H1 (cell line): ENCODE measurements around the gene MYH6. TPM values are rescaled to one million over a fixed set of nuclear protein-coding genes. Genes with fewer than 3 reads are reported as not detected.

Experiments
- CTCF ChIA-PET: fragments of 300-600 bp; sonication (Branson Sonifier 250); formaldehyde crosslinking; loops from one replicate; lab custom pipeline; 2021; ENCODE audit not compliant: partially characterized antibody; lab: Charles Lee
- POLR2A ChIA-PET: fragments of 300-600 bp; sonication (Branson Sonifier 250); formaldehyde crosslinking; loops from one replicate; lab custom pipeline; 2021; ENCODE audit warnings: inconsistent platforms; ENCODE audit not compliant: partially characterized antibody; lab: Charles Lee
- DNase-seq, 2 experiments: peaks; one replicate each; pipeline versions ENCODE4 v3.0.0 to v3.0.0-alpha.2; 2010 to 2022; ENCODE audit warnings: low spot score in 2 of 2, low read depth in 1 of 2, mixed read lengths in 1 of 2
- FAIRE-seq: peaks from 2 replicates; lab custom pipeline; 2011; peaks lifted over from hg19 to GRCh38; lab: Jason Lieb, UNC
- H2AFZ ChIP-seq: 2 replicates; pipeline ENCODE4 v1.8.1; 2012; ENCODE audit warnings: low read length, inconsistent platforms
- H2AK5ac ChIP-seq: 2 replicates; pipeline ENCODE4 v1.6.1; 2013; ENCODE audit warnings: low read depth, low read length
- H2BK120ac ChIP-seq: replicated peaks from 2 replicates; pipeline ENCODE3; 2013; ENCODE audit warnings: low read depth, low read length, inconsistent platforms
- H2BK12ac ChIP-seq: 2 replicates; pipeline ENCODE4 v1.6.1; 2013; ENCODE audit warnings: low read depth, low read length
- H2BK15ac ChIP-seq: 2 replicates; pipeline ENCODE4 v1.6.1; 2013; ENCODE audit warnings: low read length
- H2BK20ac ChIP-seq: 2 replicates; pipeline ENCODE4 v1.6.1; 2013; ENCODE audit warnings: low read length
- H2BK5ac ChIP-seq: 2 replicates; pipeline ENCODE4 v1.6.1; 2013; ENCODE audit warnings: low read depth, low read length
- H3K14ac ChIP-seq: 2 replicates; pipeline ENCODE4 v1.6.1; 2013; ENCODE audit warnings: inconsistent platforms; ENCODE audit not compliant: insufficient read length
- H3K18ac ChIP-seq: 2 replicates; pipeline ENCODE4 v1.6.1; 2013; ENCODE audit warnings: low read length; ENCODE audit errors: extremely low read depth
- H3K23ac ChIP-seq: 2 replicates; pipeline ENCODE4 v1.6.1; 2013; ENCODE audit warnings: inconsistent platforms; ENCODE audit not compliant: insufficient read length
- H3K23me2 ChIP-seq: 2 replicates; pipeline ENCODE4 v1.6.1; 2013; ENCODE audit warnings: low read depth, low read length
- H3K27ac ChIP-seq: 2 replicates; pipeline ENCODE4 v1.6.1; 2011; ENCODE audit warnings: low read depth, low read length, inconsistent platforms
- H3K27me3 ChIP-seq, 4 experiments: replicated peaks in 1 of 4; 1 replicate in 1 of 4; 2 replicates in 3 of 4; pipeline versions ENCODE4 v1.6.1 to v1.8.1; 2011 to 2013; ENCODE audit warnings: low read length in 3 of 4, mild to moderate bottlenecking in 3 of 4, inconsistent platforms in 2 of 4, mixed read lengths in 2 of 4, moderate library complexity in 1 of 4; ENCODE audit not compliant: control insufficient read depth in 3 of 4, insufficient read depth in 3 of 4; ENCODE audit errors: extremely low read depth in 1 of 4
- H3K36me3 ChIP-seq, 4 experiments: 2 replicates each; pipeline versions ENCODE4 v1.6.1 to v1.8.1; 2011 to 2013; ENCODE audit warnings: mild to moderate bottlenecking in 4 of 4, low read length in 3 of 4, moderate library complexity in 2 of 4, control low read depth in 1 of 4, inconsistent platforms in 1 of 4; ENCODE audit not compliant: insufficient read depth in 4 of 4, control insufficient read depth in 2 of 4
- H3K4ac ChIP-seq: replicated peaks from 2 replicates; pipeline ENCODE3; 2013; ENCODE audit warnings: low read length, low read depth, mixed read lengths, inconsistent platforms; ENCODE audit not compliant: insufficient read length
- H3K4me1 ChIP-seq, 4 experiments: replicated peaks in 1 of 4; 1 replicate in 1 of 4; 2 replicates in 3 of 4; pipeline versions ENCODE4 v1.6.1 to v1.8.1; 2011 to 2013; ENCODE audit warnings: low read length in 3 of 4, inconsistent platforms in 2 of 4, mixed read lengths in 1 of 4; ENCODE audit not compliant: insufficient read depth in 4 of 4, control insufficient read depth in 3 of 4
- H3K4me2 ChIP-seq, 2 experiments: 2 replicates each; pipeline versions ENCODE4 v1.6.1 to v1.8.1; 2011 to 2013; ENCODE audit warnings: low read depth in 2 of 2, low read length in 2 of 2, control low read depth in 1 of 2, inconsistent platforms in 1 of 2, mild to moderate bottlenecking in 1 of 2; ENCODE audit not compliant: insufficient read depth in 1 of 2
- H3K4me3 ChIP-seq, 4 experiments: fragments of 200-600, 300-600 bp in 1 of 4; sonication (generic), shearing (Covaris generic), sonication (Bioruptor Twin) in 1 of 4; 2 replicates each; pipeline versions ENCODE4 v1.5.1 to v1.8.1; 2011 to 2016; ENCODE audit warnings: low read length in 4 of 4, low read depth in 3 of 4, control low read depth in 2 of 4, inconsistent platforms in 2 of 4, mild to moderate bottlenecking in 2 of 4, mixed read lengths in 1 of 4, moderate library complexity in 1 of 4; ENCODE audit not compliant: insufficient read depth in 2 of 4; ENCODE audit errors: extremely low read depth in 1 of 4
- H3K56ac ChIP-seq: replicated peaks from 2 replicates; pipeline ENCODE3; 2013; ENCODE audit warnings: low read depth, mild to moderate bottlenecking, mixed read lengths, low read length, inconsistent platforms; ENCODE audit not compliant: insufficient read length
- H3K79me1 ChIP-seq: 2 replicates; pipeline ENCODE4 v1.6.1; 2013; ENCODE audit warnings: low read depth, low read length, control low read depth
- H3K79me2 ChIP-seq, 2 experiments: 2 replicates each; pipeline versions ENCODE4 v1.6.1 to v1.8.1; 2012 to 2013; ENCODE audit warnings: low read length in 2 of 2, mild to moderate bottlenecking in 2 of 2, inconsistent platforms in 1 of 2; ENCODE audit not compliant: insufficient read depth in 2 of 2, control insufficient read depth in 1 of 2
- H3K9ac ChIP-seq, 4 experiments: replicated peaks in 1 of 4; 1 replicate in 1 of 4; 2 replicates in 3 of 4; pipeline versions ENCODE4 v1.6.1 to v1.8.1; 2011 to 2013; ENCODE audit warnings: low read depth in 3 of 4, low read length in 3 of 4, control low read depth in 2 of 4, mild to moderate bottlenecking in 2 of 4, moderate library complexity in 2 of 4, inconsistent platforms in 1 of 4; ENCODE audit errors: extremely low read depth in 1 of 4
- H3K9me3 ChIP-seq, 2 experiments: 2 replicates each; pipeline versions ENCODE4 v1.6.1 to v1.8.1; 2012 to 2013; ENCODE audit warnings: mild to moderate bottlenecking in 2 of 2, moderate library complexity in 2 of 2, control low read depth in 1 of 2, inconsistent platforms in 1 of 2, low read depth in 1 of 2, low read length in 1 of 2, mixed read lengths in 1 of 2; ENCODE audit not compliant: insufficient read depth in 2 of 2
- H4K20me1 ChIP-seq, 2 experiments: replicated peaks in 1 of 2; 2 replicates each; pipeline versions ENCODE3 to v1.8.1; 2011 to 2013; ENCODE audit warnings: inconsistent platforms in 2 of 2, low read length in 2 of 2, mild to moderate bottlenecking in 1 of 2; ENCODE audit not compliant: insufficient read depth in 2 of 2, control insufficient read depth in 1 of 2
- H4K5ac ChIP-seq: 2 replicates; pipeline ENCODE4 v1.6.1; 2013; ENCODE audit warnings: low read length, low read depth, mixed read lengths, inconsistent platforms; ENCODE audit not compliant: insufficient read length
- H4K8ac ChIP-seq: 2 replicates; pipeline ENCODE4 v1.8.0; 2013; ENCODE audit warnings: mild to moderate bottlenecking, moderate library complexity, low read length, inconsistent platforms; ENCODE audit not compliant: insufficient read depth; ENCODE audit errors: extremely low read depth
- H4K91ac ChIP-seq: replicated peaks from 2 replicates; pipeline ENCODE3; 2013; ENCODE audit warnings: low read length, mixed read lengths, inconsistent platforms; ENCODE audit not compliant: insufficient read length
- CBX8 ChIP-seq: fragments of 300-800, 300-1000 bp; sonication (generic); IDR thresholded peaks from 2 replicates; pipeline ENCODE4 v1.7.1; 2016; ENCODE audit warnings: low read depth, low read length, borderline replicate concordance
- HDAC2 ChIP-seq, 2 experiments: fragments of 300-600 bp in 1 of 2; sonication (generic) in 1 of 2; IDR thresholded peaks; 2 replicates each; pipeline ENCODE4 v1.6.1; 2011 to 2012; ENCODE audit warnings: low read depth in 2 of 2, low read length in 2 of 2, mild to moderate bottlenecking in 2 of 2, moderate library complexity in 2 of 2, borderline replicate concordance in 1 of 2, inconsistent platforms in 1 of 2
- NRF1 ChIP-seq: IDR thresholded peaks from 2 replicates; pipeline ENCODE4 v1.6.1; 2011; ENCODE audit warnings: mild to moderate bottlenecking, low read depth, low read length, improper control_type of control experiment
- SIRT6 ChIP-seq: IDR thresholded peaks from one replicate; pipeline ENCODE4 v1.7.1; 2012; ENCODE audit warnings: low read length, inconsistent platforms
- TBP ChIP-seq: IDR thresholded peaks from 2 replicates; pipeline ENCODE4 v1.6.1; 2011; ENCODE audit warnings: low read depth, low read length, improper control_type of control experiment
- TCF12 ChIP-seq: IDR thresholded peaks from 2 replicates; pipeline ENCODE4 v1.6.1; 2011; ENCODE audit warnings: low read depth, mild to moderate bottlenecking, low read length
- YY1 ChIP-seq: IDR thresholded peaks from 2 replicates; pipeline ENCODE4 v1.6.1; 2011; ENCODE audit warnings: low read depth, mild to moderate bottlenecking, low read length
- ZNF274 ChIP-seq: IDR thresholded peaks from 2 replicates; pipeline ENCODE4 v1.7.0; 2012; ENCODE audit warnings: low read length, borderline replicate concordance; ENCODE audit errors: extremely low read depth
- WGBS, 2 experiments: shearing (Covaris generic) in 1 of 2; methylation state at CpG; one replicate each; pipeline versions ENCODE4 v1.1.6 to v1.1.7; 2013 to 2015; ENCODE audit warnings: low lambda C conversion rate in 2 of 2, mixed read lengths in 2 of 2, inconsistent platforms in 1 of 2, low coverage in 1 of 2, missing lambda C conversion rate in 1 of 2; ENCODE audit not compliant: insufficient replicate concordance in 2 of 2, insufficient coverage in 1 of 2, insufficient read length in 1 of 2; ENCODE audit errors: extremely low coverage in 1 of 2, missing lambda C conversion rate in 1 of 2; 5-methylcytosine and 5-hydroxymethylcytosine counted together
- polyA plus RNA-seq, 7 experiments: library from polyadenylated mRNA; depleted of rRNA in 3 of 7; stranded (reverse) in 5 of 7; unstranded in 2 of 7; fragments of >200 nt in 5 of 7; fragments of 200-250 nt in 2 of 7; gene quantifications; 1 replicate in 5 of 7; 2 replicates in 1 of 7; 4 replicates in 1 of 7; pipeline versions ENCODE4 v1.2.1 to v1.2.3, GENCODE V29; 2011 to 2013; ENCODE audit warnings: missing spikeins in 2 of 7, mixed read lengths in 2 of 7
- total RNA-seq: library from RNA; stranded (reverse); fragmentation: NEBNext Ultra II Directional; extraction: Animal tissue kit (Norgen Biotek cat#: 25700); gene quantifications from 2 replicates; pipeline ENCODE4 v1.2.1, GENCODE V29; 2021
- TF ChIP-seq, protein P1 (sequence below): IDR thresholded peaks from 2 replicates; pipeline ENCODE4 v1.6.1; 2012; ENCODE audit warnings: inconsistent platforms

The MYH6 gene
- total and polyA plus RNA-seq, 2 of the 8 experiments (the other 6 are each of a cell fraction or from before 2014, with no cell fraction given), result 0.03 TPM; not detected in 1

DNA sequence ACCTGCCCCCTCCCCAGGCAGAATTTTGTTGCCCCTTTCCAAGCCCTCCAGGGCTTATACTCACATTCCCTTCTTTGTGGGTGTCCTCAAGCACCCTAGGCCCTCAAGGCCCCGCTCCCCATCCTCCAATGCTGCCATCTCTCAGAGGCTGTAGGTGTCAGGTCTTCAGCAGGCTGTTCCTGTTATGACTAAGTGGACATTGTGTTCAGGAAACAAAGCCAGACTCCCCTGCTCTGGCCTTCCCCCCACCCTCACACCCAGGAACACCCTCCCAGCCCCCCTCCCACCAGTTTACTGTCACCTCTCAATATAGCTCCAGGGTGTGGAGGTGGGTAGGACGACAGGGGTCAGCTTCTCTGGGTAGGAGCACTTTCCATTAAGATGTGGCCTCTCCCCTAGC lies 1.4 kb upstream of the MYH6 start:
- WGBS, 2 experiments, result 85% methylated on average over 2 of the region's 2 CpGs; no CpG with 5 or more reads in 1 of the 2 experiments
- CTCF ChIA-PET, result interaction anchor here (1.0 to 2.4 kb wide), 4 partner anchors 11 to 29 kb away, joined by 3 to 6 read pairs (median 5); no protein-coding TSS in a partner anchor
- TF ChIP-seq ZNF274 (no peak), SIRT6 (no peak), YY1 (no peak), TCF12 (no peak), HDAC2 (IDR thresholded peaks at IDR 0.05; ENCODE audit: borderline replicate concordance in 1 of 2, low read depth in 2 of 2, low read length in 2 of 2) (no peak), TBP (no peak), NRF1 (no peak), CBX8 (no peak)
- TF ChIP-seq, protein P1, sequence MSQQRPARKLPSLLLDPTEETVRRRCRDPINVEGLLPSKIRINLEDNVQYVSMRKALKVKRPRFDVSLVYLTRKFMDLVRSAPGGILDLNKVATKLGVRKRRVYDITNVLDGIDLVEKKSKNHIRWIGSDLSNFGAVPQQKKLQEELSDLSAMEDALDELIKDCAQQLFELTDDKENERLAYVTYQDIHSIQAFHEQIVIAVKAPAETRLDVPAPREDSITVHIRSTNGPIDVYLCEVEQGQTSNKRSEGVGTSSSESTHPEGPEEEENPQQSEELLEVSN, result no peak

More for the DNA sequence above, 1.4 kb upstream of the MYH6 start:
- Histone ChIP-seq H4K20me1 (no peaks in the 10 kb centered on the region), H2BK15ac (no peak overlapping the region), H3K79me2 (no peaks in the 10 kb centered on the region), H4K8ac (no peak overlapping the region), H3K4me3 (no peak overlapping the region), H2AK5ac (no peak overlapping the region), H3K9me3 (no peaks in the 10 kb centered on the region), H2BK20ac (no peak overlapping the region), H3K4ac (no peak overlapping the region), H3K27me3 (no peaks in the 10 kb centered on the region; a peak in 3 of 7 replicates), H2BK5ac (no peak overlapping the region), H4K91ac (no peak overlapping the region), H4K5ac (no peak overlapping the region), H3K56ac (no peak overlapping the region), H3K9ac (no peak overlapping the region), H3K36me3 (no peaks in the 10 kb centered on the region), H3K4me2 (no peak overlapping the region), H2BK120ac (no peak overlapping the region), H3K27ac (no peak overlapping the region), H3K18ac (no peak overlapping the region), H3K23me2 (no peaks in the 10 kb centered on the region), H2AFZ (no peak overlapping the region), H2BK12ac (no peak overlapping the region), H3K79me1 (no peaks in the 10 kb centered on the region), H3K4me1 (no peaks in the 10 kb centered on the region; a peak in 1 of 7 replicates), H3K23ac (no peak overlapping the region), H3K14ac (no peak overlapping the region)
- DNase-seq, result no peak
- POLR2A ChIA-PET, result interaction anchor here (1.4 to 1.5 kb wide), 2 partner anchors 15 to 83 kb away, joined by 4 read pairs; no protein-coding TSS in a partner anchor
- no peak for FAIRE-seq
